NCI-H2227 (cell line): ENCODE data around the gene GSX2.
A peak's percentile ranks its signal among the peaks of the same experiment; 100 is the strongest.
"Not testable (repeated sequence)": the region's sequence is repeated elsewhere in the genome, so short reads cannot be mapped to it uniquely, and the experiment has no call there.

Experiments
- DNase-seq: peaks from one replicate; lab custom pipeline; 2025; ENCODE audit not compliant: unreplicated experiment; lab: John Stamatoyannopoulos, UW

GSX2 gene

GRCh38 chr4:54099748-54100574 lies at the start of gene GSX2:
TSS of gene GSX2 (plus strand) at chr4:54100163. CDS start at chr4:54100345, 182 bp downstream.
- no peak for DNase-seq

- no peak for DNase-seq
These were observed 49.6 kb upstream of the GSX2 start for GRCh38 chr4:54050214-54050904.

- DNase-seq = not testable (repeated sequence)
These were observed 46.6 kb upstream of the GSX2 start for GRCh38 chr4:54053322-54053721.

- no peak for DNase-seq
These were observed 45.5 kb upstream of the GSX2 start for GRCh38 chr4:54054501-54054900.

- no peak for DNase-seq
These were observed 44.5 kb upstream of the GSX2 start for GRCh38 chr4:54055494-54055893.

GRCh38 chr4:54056360-54056759 lies 43.6 kb upstream of the GSX2 start:
- no peak for DNase-seq

- no peak for DNase-seq
These were observed 41.8 kb upstream of the GSX2 start for GRCh38 chr4:54058171-54058570.

- no peak for DNase-seq
These were observed 39.8 kb upstream of the GSX2 start for GRCh38 chr4:54060116-54060515.

GRCh38 chr4:54061067-54061466 lies 38.9 kb upstream of the GSX2 start:
- DNase-seq = no peak

GRCh38 chr4:54061873-54062272 lies 38.1 kb upstream of the GSX2 start:
- DNase-seq = no peak

GRCh38 chr4:54062392-54062791 lies 37.6 kb upstream of the GSX2 start:
- no peak for DNase-seq

GRCh38 chr4:54063229-54063628 lies 36.7 kb upstream of the GSX2 start:
- DNase-seq = no peak

GRCh38 chr4:54063737-54064316 lies 36.1 kb upstream of the GSX2 start:
- DNase-seq = peak; percentile 8

- peak; percentile 94 for DNase-seq
These were observed 35.4 kb upstream of the GSX2 start, which contains the start of gene CHIC2 for GRCh38 chr4:54064317-54065111. TSS of gene CHIC2 (minus strand) at chr4:54064605. CDS start at chr4:54064300, 305 bp downstream.

- DNase-seq = no peak
These were observed 34.5 kb upstream of the GSX2 start for GRCh38 chr4:54065282-54066087.

- DNase-seq = no peak
These were observed 33.9 kb upstream of the GSX2 start for GRCh38 chr4:54066088-54066415.

- DNase-seq = no peak
These were observed 33.2 kb upstream of the GSX2 start for GRCh38 chr4:54066718-54067129.

GRCh38 chr4:54067166-54067565 lies 32.8 kb upstream of the GSX2 start:
- no peak for DNase-seq

- no peak for DNase-seq
These were observed 26.6 kb upstream of the GSX2 start for GRCh38 chr4:54073271-54073880.

GRCh38 chr4:54074381-54074780 lies 25.6 kb upstream of the GSX2 start:
- no peak for DNase-seq
